ENCODE results near the gene ASGR1.
A peak's percentile ranks its signal among the peaks of the same experiment; 100 is the strongest.

ASGR1 gene, protein sequence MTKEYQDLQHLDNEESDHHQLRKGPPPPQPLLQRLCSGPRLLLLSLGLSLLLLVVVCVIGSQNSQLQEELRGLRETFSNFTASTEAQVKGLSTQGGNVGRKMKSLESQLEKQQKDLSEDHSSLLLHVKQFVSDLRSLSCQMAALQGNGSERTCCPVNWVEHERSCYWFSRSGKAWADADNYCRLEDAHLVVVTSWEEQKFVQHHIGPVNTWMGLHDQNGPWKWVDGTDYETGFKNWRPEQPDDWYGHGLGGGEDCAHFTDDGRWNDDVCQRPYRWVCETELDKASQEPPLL

DNA sequence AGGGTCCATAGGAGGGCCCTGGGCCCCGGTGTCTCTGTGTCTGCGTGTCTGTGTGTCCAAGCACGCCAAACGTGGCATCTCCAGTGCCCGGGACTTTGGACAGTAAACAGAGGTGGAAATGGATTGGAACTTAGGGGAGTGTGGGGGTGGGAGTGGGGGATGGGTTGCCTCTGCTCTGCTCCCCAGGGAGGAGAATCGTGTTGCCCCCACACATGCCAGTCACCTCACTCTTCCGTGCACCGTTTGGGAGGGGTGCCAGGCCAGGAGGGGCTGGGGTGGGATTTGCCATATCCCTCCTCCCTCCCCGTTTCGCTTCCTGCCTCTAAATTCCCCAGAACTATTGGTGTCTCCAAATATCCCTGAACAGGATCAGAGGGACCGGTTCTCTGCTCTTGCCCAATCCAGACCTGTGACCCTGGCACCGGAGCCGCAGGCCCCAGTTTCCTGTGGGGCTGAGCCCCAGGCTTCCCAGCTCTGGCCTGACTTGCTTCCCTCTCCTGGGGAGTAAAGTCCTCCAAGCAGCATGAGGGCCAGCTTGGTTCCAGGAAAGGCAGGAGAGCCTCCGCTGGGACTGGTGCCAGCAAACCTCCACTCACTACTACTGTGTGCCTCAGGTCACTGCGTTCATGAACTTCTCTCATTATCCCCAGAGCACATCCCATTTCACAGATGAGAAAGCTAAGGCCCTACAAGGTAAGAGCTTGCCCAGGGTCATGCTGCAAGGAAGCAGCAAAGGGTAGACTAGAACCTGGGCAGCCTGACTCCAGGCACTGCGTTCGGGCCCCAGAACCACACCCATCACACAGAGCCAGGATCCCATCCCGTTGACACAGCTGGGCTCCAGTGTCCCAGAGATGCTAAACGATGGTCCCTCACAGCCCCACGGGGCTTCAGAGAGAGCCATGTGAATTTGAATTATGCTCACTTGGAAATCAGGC is at the start of gene ASGR1:
TSS of gene ASGR1 (minus strand) at position 54 of the 938 bp plus-strand sequence. CDS start 807 bp downstream, outside the sequence.
- ATAC-seq, result no peak

DNA sequence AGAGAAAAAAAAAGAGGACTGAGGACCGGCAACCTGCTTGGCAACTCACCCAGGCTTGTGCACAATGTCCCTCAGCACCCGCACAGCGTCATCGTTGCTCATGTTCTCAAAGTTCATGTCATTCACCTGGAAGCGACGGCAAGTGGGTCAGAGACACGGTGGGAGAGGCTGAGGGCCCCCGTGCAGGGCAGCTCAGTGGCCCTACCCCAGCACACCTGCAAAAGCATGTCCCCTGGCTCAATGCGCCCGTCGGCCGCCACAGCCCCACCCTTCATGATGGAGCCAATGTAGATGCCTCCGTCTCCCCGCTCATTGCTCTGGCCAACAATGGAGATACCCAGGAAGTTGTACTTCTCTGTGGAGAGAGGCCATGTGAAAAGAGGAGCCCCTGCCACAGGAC is 49.8 kb upstream of the ASGR1 start:
- no peak for ATAC-seq

DNA sequence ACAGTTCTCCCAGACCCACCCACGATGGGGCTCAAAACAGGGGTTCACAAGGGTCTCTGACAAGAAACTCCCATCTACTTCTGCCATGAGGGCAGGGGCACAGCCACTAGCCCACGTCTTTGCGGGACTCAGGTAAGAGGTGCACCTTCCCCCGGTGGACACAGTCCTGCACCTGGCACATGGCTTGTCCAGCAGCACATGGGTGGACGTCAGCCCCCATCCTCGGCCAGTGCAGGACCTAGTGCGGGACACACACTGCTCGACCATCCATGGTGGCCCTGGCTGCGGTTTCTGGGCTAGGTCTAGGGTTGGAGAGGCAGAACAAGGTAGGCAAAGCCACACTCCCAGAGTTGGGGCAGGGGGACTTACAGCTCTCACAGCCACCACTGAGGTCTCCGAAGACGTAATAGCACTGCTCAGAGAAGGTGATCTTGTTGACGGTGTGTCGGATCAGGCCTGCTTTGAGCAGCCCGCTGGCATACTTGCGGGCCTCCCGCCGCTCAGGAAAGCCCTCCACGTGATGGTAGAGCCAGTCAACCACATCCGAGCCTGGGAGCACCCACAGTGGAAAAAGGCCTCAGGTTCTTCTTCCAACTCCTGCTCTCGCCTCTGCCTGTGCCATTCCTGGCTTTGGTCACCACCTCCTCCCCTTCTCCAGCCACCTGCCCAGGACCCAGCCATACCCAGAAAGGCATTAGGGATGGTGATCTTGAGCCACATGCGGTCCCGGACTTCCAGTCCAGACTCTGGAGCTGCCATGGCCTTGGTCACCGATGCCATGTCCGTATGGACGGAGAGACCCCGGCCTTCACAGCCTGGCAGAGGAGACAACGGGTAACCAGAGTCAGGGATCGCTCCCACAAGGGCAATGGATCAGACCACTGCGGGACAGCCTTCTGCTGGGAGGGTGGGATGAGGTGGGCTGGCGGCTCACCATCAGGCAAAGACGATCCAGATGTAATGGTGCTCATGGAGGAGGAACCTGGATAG is 47.8 kb upstream of the ASGR1 start:
- no peak for ATAC-seq

DNA sequence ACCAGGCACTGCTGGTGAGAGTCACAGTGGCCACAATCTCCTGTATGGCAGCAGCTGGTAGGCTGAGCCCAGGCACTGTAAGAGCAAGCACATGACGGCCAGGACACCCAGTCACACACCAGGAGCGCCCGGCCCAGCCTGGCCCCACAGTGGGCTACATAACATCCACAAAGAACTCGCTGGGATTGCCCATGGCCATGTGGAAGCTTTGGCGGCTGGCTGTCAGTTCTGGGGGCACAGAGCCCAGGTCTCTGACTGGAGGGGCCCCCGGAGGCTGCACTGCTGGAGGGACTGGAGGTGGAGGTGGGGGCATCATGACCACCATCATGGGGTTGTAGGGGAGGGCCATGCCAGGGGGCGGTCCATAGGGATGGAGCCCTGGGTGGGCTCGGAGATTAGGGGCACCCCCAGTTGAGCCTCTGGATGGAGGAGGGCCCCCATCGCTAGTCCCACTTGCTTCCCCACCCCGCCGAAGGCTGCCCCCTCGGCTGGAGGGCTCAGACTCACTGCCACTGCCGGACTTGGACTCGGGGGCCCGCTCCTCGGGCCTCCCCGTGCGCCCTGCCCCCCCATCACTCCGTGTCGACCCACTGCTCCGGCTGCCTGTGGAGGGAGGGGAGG is 46.7 kb upstream of the ASGR1 start:
- ATAC-seq, result no peak

DNA sequence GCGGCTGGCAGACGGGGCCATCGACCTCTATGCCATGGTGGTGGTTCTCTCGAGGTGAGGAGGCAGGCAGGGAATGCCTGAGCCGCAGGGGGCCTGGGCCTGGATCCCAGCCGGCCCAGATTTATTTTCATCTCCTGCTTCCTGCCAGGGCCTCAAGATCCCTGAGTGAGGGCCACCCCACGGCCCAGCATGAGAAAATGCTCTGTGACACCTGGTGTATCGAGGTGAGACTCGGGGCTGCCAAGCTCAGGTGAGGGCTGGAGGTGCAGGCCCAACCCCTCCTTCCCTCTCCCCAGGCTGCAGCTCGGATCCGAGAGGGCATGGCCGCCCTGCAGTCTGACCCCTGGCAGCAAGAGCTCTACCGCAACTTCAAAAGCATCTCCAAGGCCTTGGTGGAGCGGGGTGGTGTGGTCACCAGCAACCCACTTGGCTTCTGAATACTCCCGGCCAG is 45.5 kb upstream of the ASGR1 start:
- ATAC-seq, result no peak

DNA sequence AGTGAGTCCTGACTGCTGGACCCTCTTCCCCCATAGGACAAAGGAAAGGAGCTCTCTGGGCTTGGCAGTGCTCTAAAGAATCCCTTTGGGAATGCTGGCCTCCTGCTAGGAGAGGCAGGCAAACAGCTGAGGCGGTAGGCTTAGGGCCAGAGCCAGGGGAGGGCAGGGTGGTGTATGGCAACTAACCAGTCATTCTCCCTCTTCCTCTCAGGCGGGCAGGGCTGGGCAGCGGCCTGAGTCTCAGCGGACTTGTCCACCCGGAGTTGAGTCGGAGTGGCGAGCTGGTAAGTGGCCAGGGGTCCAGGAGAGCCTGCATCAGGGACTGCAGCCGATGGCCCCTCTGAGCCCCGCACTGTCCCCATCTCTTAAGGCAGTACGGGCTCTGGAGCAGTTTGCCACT is 44.9 kb upstream of the ASGR1 start:
- no peak for ATAC-seq

DNA sequence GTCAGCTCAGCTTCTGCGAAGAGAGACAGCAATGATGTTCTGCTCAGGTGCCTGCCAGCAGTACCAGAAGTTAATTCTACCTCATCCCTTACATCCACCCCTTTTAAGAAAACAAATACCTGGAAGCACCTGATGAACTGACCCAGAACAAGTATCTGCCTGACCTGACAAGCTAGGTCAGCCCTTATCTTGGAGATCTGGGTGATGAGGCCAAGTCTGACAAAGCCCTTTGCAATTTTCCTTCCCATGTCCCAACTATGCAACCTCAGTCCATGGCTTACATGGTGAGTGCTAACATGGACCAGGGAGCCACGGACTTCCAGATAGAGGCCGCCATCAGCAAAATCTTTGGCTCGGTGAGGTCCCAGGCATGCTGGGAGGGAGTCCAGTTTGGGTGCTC is 44.2 kb upstream of the ASGR1 start:
- ATAC-seq, result no peak

DNA sequence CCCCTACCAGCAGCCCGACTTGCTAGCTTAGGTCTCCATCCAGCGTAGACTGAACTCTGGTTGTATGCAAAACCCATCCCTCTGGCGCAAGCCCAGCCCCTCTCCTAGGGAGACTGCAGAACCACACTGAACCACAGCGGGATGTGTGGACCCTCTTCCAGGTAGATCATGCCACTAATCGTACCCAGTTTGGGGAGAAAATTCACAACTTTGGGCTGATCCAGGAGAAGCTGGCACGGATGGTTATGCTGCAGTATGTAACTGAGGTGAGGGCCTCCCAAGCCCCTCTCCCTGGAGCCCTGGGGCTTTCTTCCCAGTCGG is 43.8 kb upstream of the ASGR1 start:
- no peak for ATAC-seq

DNA sequence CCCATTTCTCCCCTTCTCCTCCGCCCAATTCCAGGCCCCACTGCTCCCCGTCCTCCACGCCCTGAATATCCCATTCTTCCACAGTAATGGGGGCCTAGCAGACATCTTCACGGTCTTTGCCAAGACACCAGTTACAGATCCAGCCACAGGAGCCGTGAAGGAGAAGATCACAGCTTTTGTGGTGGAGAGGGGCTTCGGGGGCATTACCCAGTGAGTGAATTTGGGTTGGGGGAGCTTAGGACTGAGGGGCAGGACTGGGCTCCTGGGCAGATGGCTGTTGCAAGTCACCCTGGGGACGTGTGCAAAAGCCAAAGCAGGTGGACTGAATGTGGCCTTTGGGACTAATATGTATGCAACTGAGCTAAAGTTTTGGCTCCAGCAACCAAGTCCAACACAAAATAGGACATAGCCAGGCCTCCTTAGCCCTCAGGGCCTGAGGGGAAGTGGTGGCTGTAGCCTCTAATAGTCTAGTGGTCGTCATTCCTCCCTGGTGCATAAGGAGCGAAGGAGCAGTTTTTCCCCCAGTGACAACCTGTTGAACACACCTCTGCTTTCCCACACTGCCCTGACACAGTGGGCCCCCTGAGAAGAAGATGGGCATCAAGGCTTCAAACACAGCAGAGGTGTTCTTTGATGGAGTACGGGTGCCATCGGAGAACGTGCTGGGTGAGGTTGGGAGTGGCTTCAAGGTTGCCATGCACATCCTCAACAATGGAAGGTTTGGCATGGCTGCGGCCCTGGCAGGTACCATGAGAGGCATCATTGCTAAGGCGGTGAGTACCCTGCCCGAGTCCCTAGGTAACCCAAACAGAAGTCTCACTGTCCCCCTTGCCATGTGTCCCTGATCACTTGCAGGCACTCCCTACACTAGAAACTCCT is 43.2 kb upstream of the ASGR1 start:
- no peak for ATAC-seq

DNA sequence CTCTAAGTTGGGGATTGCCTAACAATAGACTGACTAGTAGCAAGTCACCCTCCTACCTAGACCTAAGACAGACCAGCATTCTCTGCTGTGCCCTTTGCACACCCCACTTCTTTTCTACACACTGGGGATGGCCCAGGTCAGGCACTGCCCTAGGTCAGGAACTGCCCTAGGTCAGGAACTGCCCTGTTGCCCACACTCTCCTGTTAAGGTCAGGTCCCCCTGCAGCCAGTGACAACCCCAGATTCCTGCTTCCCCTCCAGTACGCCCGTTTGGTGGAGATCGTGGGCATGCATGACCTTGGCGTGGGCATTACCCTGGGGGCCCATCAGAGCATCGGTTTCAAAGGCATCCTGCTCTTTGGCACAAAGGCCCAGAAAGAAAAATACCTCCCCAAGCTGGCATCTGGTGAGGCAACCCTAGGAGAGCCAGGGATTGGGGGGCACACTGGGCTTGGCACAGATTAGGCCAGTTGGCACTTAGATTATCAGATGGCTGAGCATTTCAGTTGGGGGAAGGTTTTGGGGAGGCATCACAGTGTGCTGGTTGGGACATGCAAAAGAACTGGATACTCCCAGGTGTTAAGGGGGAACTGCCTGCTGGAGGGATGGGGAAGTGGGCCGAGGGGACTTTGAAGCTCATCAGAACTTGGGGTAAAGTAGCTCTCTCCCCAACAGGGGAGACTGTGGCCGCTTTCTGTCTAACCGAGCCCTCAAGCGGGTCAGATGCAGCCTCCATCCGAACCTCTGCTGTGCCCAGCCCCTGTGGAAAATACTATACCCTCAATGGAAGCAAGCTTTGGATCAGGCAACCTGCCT is 42.3 kb upstream of the ASGR1 start:
- no peak for ATAC-seq

DNA sequence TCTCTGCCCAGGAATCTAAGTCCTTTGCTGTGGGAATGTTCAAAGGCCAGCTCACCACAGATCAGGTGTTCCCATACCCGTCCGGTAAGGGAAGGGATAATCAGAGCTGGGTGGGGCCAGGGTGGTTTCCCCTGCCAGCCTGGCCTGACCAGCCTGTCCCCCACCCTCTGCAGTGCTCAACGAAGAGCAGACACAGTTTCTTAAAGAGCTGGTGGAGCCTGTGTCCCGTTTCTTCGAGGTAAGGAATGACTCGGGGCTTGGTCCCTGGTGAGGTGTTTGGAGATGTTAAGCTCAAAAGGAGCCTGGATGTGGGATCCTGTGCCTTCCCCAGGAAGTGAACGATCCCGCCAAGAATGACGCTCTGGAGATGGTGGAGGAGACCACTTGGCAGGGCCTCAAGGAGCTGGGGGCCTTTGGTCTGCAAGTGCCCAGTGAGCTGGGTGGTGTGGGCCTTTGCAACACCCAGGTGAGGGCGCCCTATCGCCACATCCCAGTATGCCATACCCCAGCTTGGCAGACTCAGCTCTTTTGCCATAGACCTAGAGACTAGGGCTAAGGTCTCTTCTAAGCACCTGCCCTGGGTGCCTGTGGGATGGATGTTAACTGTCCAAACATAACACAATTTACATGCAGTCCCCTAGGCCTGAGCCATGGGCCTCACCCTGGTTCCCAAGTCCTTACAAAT is 41.6 kb upstream of the ASGR1 start:
- ATAC-seq, result peak; percentile 51 to 54

DNA sequence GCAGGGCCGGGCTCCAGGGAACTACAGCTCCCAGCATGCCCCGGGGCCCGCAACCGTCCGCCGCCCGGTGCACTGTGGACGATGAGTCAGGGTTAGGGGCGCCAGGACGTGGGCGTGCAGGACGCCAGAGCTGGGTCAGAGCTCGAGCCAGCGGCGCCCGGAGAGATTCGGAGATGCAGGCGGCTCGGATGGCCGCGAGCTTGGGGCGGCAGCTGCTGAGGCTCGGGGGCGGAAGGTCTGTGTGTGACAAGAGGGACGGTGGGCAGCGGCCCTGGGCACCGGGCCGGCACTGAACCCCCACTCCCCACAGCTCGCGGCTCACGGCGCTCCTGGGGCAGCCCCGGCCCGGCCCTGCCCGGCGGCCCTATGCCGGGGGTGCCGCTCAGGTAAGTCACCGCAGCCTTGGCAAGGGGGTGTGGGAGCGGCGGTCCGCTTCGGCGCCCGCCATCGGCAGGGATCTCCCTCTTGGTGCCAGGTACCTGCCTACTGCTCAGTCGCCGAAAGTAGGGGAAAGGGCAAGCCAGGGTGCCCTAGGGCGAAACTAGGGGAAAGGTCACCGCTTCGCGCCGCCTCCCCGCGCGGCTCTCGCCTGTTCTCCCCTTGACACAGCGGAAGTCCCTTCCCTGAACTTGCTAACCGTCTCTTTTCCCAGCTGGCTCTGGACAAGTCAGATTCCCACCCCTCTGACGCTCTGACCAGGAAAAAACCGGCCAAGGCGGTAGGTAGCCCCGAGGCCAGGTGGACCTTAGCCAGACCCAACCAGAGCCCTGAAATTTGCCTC is 40.8 kb upstream of the ASGR1 start, which contains the start of the genes ACADVL and DLG4:
TSS of gene ACADVL (plus strand) at position 127 of the 781 bp plus-strand sequence. CDS start at position 174, 47 bp downstream.
TSS of gene DLG4 (minus strand) at position 25 of the 781 bp plus-strand sequence.
- ATAC-seq, result peak; percentile 77 to 78

DNA sequence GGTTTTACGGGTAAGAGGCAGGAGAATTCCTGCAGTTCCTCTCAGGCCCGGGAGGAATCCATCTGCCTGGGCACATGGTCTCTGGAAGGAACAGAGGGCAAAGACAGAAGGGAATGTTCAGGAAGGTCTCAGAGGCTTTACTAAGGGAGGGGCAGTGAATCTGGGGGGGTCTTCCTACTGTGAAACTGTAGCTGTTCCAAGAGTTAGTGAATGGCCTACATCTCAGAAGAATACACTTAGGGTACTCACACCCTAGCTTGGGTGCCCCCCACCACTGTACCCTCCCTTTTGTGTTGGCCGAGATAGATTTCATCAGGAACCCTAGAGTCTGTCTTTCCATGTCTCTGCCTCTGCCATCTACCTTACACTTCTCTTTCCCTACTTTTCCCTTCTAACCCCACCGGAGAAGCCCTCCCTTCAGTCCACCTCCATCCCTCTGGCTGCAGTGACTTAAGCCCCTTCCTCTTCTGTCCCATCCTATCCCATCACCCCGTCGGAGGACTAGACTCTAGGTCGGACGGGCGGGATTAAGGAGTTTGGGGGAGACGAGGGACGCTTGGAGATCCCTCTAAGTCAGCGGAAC is 40.1 kb upstream of the ASGR1 start:
- ATAC-seq, result no peak

DNA sequence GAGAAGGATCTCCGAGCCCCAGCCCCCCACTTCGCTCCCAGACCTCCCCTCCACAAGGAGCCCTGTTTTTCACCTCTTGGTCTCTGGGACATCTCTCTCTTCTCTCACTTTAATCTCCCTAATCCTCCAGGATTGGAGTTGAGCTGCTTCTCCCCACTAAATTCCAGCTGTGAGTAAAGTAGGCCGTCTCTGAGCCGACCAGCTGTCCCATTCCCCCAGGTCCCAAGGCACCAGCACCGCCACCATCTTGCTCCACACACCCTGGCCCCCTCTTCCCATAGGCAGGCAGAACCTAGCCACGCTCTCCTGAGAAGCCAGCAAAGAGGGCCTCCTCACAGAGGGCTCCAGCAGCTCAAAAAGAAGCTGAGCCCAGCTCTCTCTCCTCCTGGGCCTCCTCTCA is 39.6 kb upstream of the ASGR1 start:
- no peak for ATAC-seq

DNA sequence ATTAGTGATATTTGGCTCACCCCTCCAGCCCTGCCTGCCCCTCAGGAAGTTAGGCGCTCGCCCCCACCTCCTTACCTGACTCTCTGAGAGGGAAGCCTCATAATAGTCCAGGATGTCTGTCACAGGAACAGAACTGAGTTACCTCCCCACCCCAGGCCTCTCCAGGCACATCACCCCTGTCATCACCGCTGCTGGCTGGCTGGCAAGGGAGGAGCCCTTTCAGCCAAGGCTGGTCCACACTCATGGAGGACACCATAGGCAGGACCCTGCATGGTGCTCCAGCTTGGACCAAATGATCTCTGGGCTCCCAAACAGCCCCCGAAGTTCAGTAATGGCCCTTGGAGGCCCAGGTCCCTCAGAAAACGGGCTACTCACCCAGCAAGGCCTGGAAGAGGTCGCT is 39.0 kb upstream of the ASGR1 start:
- no peak for ATAC-seq

DNA sequence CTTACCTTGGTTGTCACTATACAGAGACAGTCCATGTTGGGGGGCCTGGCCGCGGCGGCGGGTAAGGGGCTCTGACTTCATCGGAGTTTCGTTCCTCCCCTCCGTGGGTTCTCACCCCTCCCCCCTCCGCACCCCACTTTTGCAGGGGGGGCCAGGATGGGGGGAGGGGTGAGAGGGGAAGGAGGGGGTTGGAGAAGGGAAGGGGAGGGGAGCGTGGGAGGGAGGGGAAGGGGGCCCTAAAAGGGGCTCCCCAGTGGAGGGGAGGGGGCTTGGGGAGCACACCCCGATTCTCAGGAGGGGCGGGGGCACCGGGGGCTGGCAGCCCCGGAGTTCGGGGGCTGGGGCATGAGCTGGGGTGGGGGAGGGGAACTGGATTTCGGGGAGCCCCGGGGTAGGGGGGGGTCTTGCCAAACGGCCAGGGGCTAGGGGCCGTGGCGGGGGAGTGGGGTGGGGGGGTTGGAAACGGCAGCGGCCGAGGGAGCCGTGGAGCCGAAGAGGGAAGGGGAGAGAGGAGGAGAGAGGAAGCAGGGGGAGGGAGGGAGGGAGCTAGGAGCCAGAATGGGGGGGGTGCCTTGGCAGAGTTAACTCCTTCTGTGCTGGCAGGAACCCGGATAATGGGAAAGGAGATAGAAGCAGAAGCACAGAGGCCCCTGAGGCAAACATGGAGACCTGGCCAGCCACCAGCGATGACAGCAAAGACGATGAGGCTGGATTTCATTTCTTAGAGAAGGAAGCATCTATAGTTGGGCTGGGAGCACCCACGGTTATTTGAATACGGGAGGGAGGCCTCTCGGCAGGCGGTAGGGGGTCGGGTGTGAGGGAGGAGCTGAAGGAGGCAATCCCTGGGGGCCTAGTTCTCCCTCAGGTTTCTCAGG is 38.2 kb upstream of the ASGR1 start:
- no peak for ATAC-seq

All from activated CD4-positive, CD25-positive, alpha-beta regulatory T cell treated with anti-CD3 and anti-CD28 coated beads, Interleukin-2, amount 50 U/mL, for 24 hours (primary cell).